HS-27A (cell line): Measurements from ENCODE around the gene ATG16L2.
"Not testable (repeated sequence)": the region's sequence is repeated elsewhere in the genome, so short reads cannot be mapped to it uniquely, and the experiment has no call there.

ENCODE experiments used
- DNase-seq: peaks from one replicate; pipeline ENCODE4 v3.0.0-alpha.2; 2012; ENCODE audit warnings: low read depth, missing footprints

Gene ATG16L2

GRCh38 chr11:72826191-72826941 is 12.2 kb downstream of the ATG16L2 start:
- no peak for DNase-seq

- no peak for DNase-seq
Measured at GRCh38 chr11:72826942-72827480, 12.8 kb downstream of the ATG16L2 start.

- not testable (repeated sequence) for DNase-seq
Measured at GRCh38 chr11:72827656-72828055, 13.4 kb downstream of the ATG16L2 start.

GRCh38 chr11:72828081-72828567 is 13.9 kb downstream of the ATG16L2 start:
- no peak for DNase-seq

GRCh38 chr11:72828692-72829101 is 14.5 kb downstream of the ATG16L2 start:
- DNase-seq = no peak

GRCh38 chr11:72829178-72829577 is 15.0 kb downstream of the ATG16L2 start:
- no peak for DNase-seq

- DNase-seq = no peak
Measured at GRCh38 chr11:72829884-72830533, 15.8 kb downstream of the ATG16L2 start.

GRCh38 chr11:72831521-72832300 is 17.5 kb downstream of the ATG16L2 start:
- peak; percentile 38 for DNase-seq

- no peak for DNase-seq
Measured at GRCh38 chr11:72832301-72833082, 18.3 kb downstream of the ATG16L2 start.

- no peak for DNase-seq
Measured at GRCh38 chr11:72833083-72833733, 19.0 kb downstream of the ATG16L2 start.

- DNase-seq = no peak
Measured at GRCh38 chr11:72833811-72834493, 19.7 kb downstream of the ATG16L2 start.

GRCh38 chr11:72834905-72835304 is 20.7 kb downstream of the ATG16L2 start:
- no peak for DNase-seq

- no peak for DNase-seq
Measured at GRCh38 chr11:72836111-72836510, 21.9 kb downstream of the ATG16L2 start.

- DNase-seq = no peak
Measured at GRCh38 chr11:72838691-72839305, 24.6 kb downstream of the ATG16L2 start.

- DNase-seq = no peak
Measured at GRCh38 chr11:72840780-72841179, 26.6 kb downstream of the ATG16L2 start.

GRCh38 chr11:72841397-72841796 is 27.2 kb downstream of the ATG16L2 start:
- DNase-seq = no peak

- DNase-seq = no peak
Measured at GRCh38 chr11:72842126-72842525, 27.9 kb downstream of the ATG16L2 start.

GRCh38 chr11:72842653-72843330 is 28.6 kb downstream of the ATG16L2 start:
- DNase-seq = no peak

GRCh38 chr11:72844356-72844755 is 30.1 kb downstream of the ATG16L2 start:
- DNase-seq = no peak
